ENCODE measurements around the gene UFSP1. TPM values are rescaled to one million over a fixed set of nuclear protein-coding genes. Genes with fewer than 3 reads are reported as not detected.

The UFSP1 gene
- total RNA-seq, 1 donor from 2014 or later, result 2.9 TPM

DNA sequence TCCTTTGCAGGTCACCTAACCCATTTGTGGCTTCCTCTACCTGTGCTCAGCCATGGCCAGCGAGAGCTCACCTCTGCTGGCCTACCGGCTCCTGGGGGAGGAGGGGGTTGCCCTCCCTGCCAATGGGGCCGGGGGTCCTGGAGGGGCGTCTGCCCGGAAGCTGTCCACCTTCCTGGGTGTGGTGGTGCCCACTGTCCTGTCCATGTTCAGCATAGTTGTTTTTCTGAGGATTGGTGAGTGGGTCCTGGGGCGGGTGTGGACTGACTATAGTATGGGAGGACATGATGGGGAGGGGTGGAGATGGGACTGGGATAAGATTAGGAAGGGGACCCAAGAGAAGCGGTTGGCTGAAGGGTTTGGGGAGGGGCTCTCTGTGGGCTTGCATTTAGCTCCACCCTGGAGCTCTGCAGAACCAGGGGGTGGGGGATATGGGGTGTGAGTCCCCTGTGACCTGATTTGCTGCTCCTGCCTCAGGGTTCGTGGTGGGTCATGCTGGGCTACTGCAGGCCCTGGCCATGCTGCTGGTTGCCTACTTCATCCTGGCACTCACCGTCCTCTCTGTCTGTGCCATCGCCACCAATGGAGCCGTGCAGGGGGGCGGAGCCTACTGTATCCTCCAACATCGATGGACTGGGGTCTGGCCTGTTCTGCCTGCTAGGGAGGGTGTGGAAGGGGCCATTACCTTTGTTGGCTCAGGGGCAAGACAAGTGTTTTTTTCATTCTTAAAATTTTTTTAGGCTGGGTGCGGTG, 35.2 kb downstream of the UFSP1 start:
- TF ChIP-seq, protein P1, sequence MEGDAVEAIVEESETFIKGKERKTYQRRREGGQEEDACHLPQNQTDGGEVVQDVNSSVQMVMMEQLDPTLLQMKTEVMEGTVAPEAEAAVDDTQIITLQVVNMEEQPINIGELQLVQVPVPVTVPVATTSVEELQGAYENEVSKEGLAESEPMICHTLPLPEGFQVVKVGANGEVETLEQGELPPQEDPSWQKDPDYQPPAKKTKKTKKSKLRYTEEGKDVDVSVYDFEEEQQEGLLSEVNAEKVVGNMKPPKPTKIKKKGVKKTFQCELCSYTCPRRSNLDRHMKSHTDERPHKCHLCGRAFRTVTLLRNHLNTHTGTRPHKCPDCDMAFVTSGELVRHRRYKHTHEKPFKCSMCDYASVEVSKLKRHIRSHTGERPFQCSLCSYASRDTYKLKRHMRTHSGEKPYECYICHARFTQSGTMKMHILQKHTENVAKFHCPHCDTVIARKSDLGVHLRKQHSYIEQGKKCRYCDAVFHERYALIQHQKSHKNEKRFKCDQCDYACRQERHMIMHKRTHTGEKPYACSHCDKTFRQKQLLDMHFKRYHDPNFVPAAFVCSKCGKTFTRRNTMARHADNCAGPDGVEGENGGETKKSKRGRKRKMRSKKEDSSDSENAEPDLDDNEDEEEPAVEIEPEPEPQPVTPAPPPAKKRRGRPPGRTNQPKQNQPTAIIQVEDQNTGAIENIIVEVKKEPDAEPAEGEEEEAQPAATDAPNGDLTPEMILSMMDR (IDR thresholded peaks at IDR 0.05), result no peak
- H3K27ac Mint-ChIP-seq (ENCODE audit: unreplicated experiment), result no peak overlapping the region
- no peaks in the 10 kb centered on the region for H3K36me3 Mint-ChIP-seq (ENCODE audit: unreplicated experiment)
- H3K27me3 Mint-ChIP-seq (ENCODE audit: unreplicated experiment), result no peaks in the 10 kb centered on the region
- peaks cover 14% of the 10 kb centered on the region for H3K4me1 Mint-ChIP-seq (ENCODE audit: unreplicated experiment)
- no peak overlapping the region for H3K4me3 Mint-ChIP-seq (ENCODE audit: unreplicated experiment)
- no peak for DNase-seq (ENCODE audit: extremely low spot score, unreplicated experiment)
- no peaks in the 10 kb centered on the region for H3K9me3 Mint-ChIP-seq (ENCODE audit: unreplicated experiment)

DNA sequence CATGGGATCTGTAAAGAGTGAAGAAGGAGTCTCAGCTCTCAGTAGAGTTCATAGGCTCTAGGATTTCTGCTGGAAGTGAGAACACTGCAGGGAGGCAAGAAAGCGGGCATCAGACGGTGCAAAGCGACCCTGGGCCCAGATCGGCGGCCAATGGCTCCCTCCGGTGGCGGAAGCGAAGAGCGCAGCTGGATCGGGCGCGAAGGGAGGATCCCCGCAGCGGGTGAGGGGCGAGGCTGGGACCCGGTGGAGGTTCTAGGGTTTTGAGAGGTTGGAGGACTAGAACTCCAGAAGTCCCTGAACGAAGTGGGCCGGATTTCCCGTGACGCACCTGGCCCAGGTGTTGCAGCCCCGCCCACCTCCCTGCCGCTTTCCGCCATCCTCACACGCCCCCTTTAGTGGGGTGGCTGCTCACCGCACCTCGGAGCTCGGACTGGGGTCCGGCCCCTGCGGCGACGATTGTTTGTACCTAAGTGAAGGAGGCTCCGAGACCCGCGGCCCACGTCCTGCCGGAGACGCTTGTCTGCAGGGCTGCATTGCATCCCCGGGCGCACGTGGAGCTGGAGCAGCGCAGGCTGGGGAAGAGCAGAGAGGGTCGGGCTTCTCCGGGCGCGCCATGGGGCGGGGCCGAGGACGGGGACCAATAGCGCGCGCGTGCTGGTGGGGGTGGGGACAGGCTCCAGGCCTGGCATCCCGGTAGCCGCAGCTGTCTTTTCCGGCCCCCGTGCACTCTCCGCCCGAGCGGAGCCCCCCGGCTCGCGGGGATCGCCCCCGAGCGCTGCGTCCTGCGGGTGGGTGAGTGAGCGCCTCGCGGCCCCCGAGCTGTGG, 37.3 kb downstream of the UFSP1 start, which contains the start of gene SLC12A9:
Gene SLC12A9 (plus strand): TSS at position 666 of the 825 bp plus-strand sequence. CDS start 1,485 bp downstream, outside the sequence.
- TF ChIP-seq, protein P1 (IDR thresholded peaks at IDR 0.05), result peak; percentile 99
- H3K4me1 Mint-ChIP-seq (ENCODE audit: unreplicated experiment), result peaks cover 13% of the 10 kb centered on the region
- H3K36me3 Mint-ChIP-seq (ENCODE audit: unreplicated experiment), result no peaks in the 10 kb centered on the region
- H3K9me3 Mint-ChIP-seq (ENCODE audit: unreplicated experiment), result no peaks in the 10 kb centered on the region
- peak within 1 kb of the TSS; percentile 86 for H3K4me3 Mint-ChIP-seq (ENCODE audit: unreplicated experiment)
- DNase-seq (ENCODE audit: extremely low spot score, unreplicated experiment), result peak; percentile 96
- H3K27me3 Mint-ChIP-seq (ENCODE audit: unreplicated experiment), result no peaks in the 10 kb centered on the region
- no peak within 1 kb of the TSS for H3K27ac Mint-ChIP-seq (ENCODE audit: unreplicated experiment)

DNA sequence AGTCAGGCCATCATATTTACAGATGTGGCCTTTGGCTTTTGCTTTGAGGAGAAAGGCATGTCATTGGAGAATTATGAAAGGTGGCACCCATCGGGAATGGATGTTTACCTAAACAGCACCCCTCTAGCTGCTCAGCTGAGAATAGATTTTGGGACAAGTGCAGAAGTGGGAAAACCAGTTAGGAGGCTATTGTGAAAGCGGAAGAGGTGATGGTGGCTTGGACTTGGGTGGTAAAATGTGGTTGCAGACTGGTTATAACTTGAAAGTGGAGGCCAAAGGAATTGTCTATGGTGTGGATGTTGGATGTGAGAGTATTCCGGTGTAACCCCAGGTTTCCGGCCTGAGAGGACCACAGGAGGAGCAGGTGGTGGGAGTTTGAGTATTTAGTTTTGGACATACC, 42.2 kb downstream of the UFSP1 start:
- H3K9me3 Mint-ChIP-seq (ENCODE audit: unreplicated experiment), result no peaks in the 10 kb centered on the region
- H3K27ac Mint-ChIP-seq (ENCODE audit: unreplicated experiment), result no peak overlapping the region
- H3K36me3 Mint-ChIP-seq (ENCODE audit: unreplicated experiment), result no peaks in the 10 kb centered on the region
- peaks cover 4% of the 10 kb centered on the region for H3K4me1 Mint-ChIP-seq (ENCODE audit: unreplicated experiment)
- no peak for DNase-seq (ENCODE audit: extremely low spot score, unreplicated experiment)
- TF ChIP-seq, protein P1 (IDR thresholded peaks at IDR 0.05), result no peak
- no peaks in the 10 kb centered on the region for H3K27me3 Mint-ChIP-seq (ENCODE audit: unreplicated experiment)
- H3K4me3 Mint-ChIP-seq (ENCODE audit: unreplicated experiment), result no peak overlapping the region

DNA sequence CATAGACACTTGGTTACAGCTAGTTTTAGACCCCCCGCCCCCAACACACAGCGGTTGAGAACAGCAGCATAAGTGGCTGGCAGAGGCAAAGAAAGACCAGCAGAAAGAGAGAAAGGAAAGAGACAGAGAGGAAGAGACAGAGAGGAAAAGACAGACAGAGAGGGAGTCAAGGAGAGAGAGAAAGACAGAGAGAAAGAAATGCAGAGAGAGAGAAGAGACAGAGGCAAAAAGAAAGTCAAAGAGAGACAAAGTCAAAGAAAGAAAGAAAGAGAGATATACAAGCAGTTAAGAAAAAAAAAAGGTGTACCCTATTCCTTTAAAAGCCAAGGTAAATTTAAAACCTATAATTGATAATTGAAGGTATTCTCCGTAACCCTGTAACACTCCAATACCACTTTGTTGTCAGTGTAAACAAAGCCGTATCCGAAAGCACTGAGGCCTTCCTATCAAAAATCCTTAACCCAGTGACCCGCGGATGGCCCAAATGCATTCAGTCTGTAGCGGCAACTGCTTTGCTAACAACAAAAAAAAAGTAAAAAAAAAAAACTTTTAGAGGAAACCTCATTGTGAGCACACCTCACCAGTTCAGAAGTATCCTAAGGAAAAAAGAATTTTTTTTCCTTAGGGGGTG, 48.9 kb downstream of the UFSP1 start:
- peaks cover 15% of the 10 kb centered on the region for H3K4me1 Mint-ChIP-seq (ENCODE audit: unreplicated experiment)
- DNase-seq (ENCODE audit: extremely low spot score, unreplicated experiment), result no peak
- H3K27me3 Mint-ChIP-seq (ENCODE audit: unreplicated experiment), result no peaks in the 10 kb centered on the region
- H3K4me3 Mint-ChIP-seq (ENCODE audit: unreplicated experiment), result no peak overlapping the region
- H3K27ac Mint-ChIP-seq (ENCODE audit: unreplicated experiment), result no peak overlapping the region
- TF ChIP-seq, protein P1 (IDR thresholded peaks at IDR 0.05), result no peak
- no peaks in the 10 kb centered on the region for H3K36me3 Mint-ChIP-seq (ENCODE audit: unreplicated experiment)
- no peaks in the 10 kb centered on the region for H3K9me3 Mint-ChIP-seq (ENCODE audit: unreplicated experiment)

Measured in osteocyte (in vitro differentiated cells).